Right lobe of liver (tissue), 4 donors: ENCODE measurements around the gene FKBP9.
"Not testable (repeated sequence)": the region's sequence is repeated elsewhere in the genome, so short reads cannot be mapped to it uniquely, and the experiment has no call there.

Experiments used
- POLR2A ChIP-seq: fragments of 450-650 bp; IDR thresholded peaks from one replicate; pipeline ENCODE4 v1.6.1; 2017; ENCODE audit warnings: antibody characterized with exemption, mild to moderate bottlenecking
- TF ChIP-seq, protein P1 (sequence below), 4 donors: fragments of 200-600 bp in 3 of 4; fragments of 450-650 bp in 1 of 4; IDR thresholded peaks; one replicate each; pipeline versions ENCODE4 v1.5.1 to v1.8.0; 2016 to 2022; ENCODE audit warnings: antibody characterized with exemption in 4 of 4, mild to moderate bottlenecking in 2 of 4
- donor health status: DM: no; HTN: no; CAD: no.
- donor health status: DM: no; HTN: no; CAD: no.
- donor health status: DM: no; HTN: yes; CAD: no.

DNA sequence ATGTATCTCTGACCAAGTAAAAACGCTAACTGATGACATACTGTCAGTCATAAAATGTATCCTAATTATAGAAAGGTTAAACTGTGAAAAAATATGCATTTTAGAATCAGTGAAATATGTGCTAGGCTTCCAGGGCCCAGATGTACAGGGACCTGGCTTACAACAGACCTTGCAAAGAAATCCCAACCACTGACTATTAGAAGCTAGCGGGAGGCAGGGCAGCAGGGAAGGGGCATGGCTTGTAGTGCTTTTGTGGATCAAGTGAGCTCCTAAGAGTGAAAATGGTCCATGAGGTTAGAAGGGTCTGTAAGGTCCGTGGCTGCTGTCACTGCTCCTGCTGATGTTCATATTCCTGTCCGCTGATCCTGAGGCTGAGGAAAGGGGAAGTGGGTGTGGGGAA, 40.7 kb downstream of the FKBP9 start:
- TF ChIP-seq, protein P1, sequence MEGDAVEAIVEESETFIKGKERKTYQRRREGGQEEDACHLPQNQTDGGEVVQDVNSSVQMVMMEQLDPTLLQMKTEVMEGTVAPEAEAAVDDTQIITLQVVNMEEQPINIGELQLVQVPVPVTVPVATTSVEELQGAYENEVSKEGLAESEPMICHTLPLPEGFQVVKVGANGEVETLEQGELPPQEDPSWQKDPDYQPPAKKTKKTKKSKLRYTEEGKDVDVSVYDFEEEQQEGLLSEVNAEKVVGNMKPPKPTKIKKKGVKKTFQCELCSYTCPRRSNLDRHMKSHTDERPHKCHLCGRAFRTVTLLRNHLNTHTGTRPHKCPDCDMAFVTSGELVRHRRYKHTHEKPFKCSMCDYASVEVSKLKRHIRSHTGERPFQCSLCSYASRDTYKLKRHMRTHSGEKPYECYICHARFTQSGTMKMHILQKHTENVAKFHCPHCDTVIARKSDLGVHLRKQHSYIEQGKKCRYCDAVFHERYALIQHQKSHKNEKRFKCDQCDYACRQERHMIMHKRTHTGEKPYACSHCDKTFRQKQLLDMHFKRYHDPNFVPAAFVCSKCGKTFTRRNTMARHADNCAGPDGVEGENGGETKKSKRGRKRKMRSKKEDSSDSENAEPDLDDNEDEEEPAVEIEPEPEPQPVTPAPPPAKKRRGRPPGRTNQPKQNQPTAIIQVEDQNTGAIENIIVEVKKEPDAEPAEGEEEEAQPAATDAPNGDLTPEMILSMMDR (IDR thresholded peaks at IDR 0.05): not testable (repeated sequence)
- not testable (repeated sequence) for TF ChIP-seq POLR2A
